Measurements from ENCODE around the gene EIPR1. TPM values are rescaled to one million over a fixed set of nuclear protein-coding genes. Genes with fewer than 3 reads are reported as not detected.

EIPR1 gene
- total and polyA plus RNA-seq, 10 of the 15 experiments (the other 5 are each of a cell fraction or from before 2014, with no cell fraction given), result 23.6 to 61.2 (median 42.2) TPM

GRCh38 chr2:3254442-3254941 lies 123.1 kb downstream of the EIPR1 start (continued):
- TF ChIP-seq NFIC (IDR thresholded peaks at IDR 0.05; ENCODE audit: low read depth, low read length) (peak; percentile 90), MEF2B (IDR thresholded peaks at IDR 0.05; ENCODE audit: partially characterized antibody, poor library complexity, severe bottlenecking) (peak; percentile 94), CREM (IDR thresholded peaks at IDR 0.05; ENCODE audit: low read depth) (peak; percentile 87), SPI1 (IDR thresholded peaks at IDR 0.05; ENCODE audit: borderline replicate concordance, insufficient read depth, low read depth, low read length) (peak; percentile 86; the same call in 1 of the 2 replicates), RUNX3 (IDR thresholded peaks at IDR 0.05; ENCODE audit: low read length) (peak; percentile 93), ATF3 (IDR thresholded peaks at IDR 0.05; ENCODE audit: borderline replicate concordance, extremely low read depth, low read depth, low read length) (no peak), MTA2 (IDR thresholded peaks at IDR 0.05; ENCODE audit: low read depth) (peak; percentile 99), ZNF687 (IDR thresholded peaks at IDR 0.05) (0 out of 2 replicates have a peak, but pooled peaks have one; percentile 41), KLF5 (IDR thresholded peaks at IDR 0.05; ENCODE audit: partially characterized antibody) (peak; percentile 88), BACH1 (IDR thresholded peaks at IDR 0.05; ENCODE audit: borderline replicate concordance) (0 out of 2 replicates have a peak, but pooled peaks have one; percentile 46), CREB1 (IDR thresholded peaks at IDR 0.05; ENCODE audit: low read depth) (peak; percentile 65), ZBTB11 (CRISPR knock-in tag; IDR thresholded peaks at IDR 0.05) (no peak), CBFB (IDR thresholded peaks at IDR 0.05; ENCODE audit: low read depth) (peak; percentile 87), BHLHE40 (IDR thresholded peaks at IDR 0.05; ENCODE audit: borderline replicate concordance in 1 of 2, low read depth in 2 of 2, low read length in 1 of 2) (peak; percentile 59 to 65; a peak in 2 of 4 replicates), BCL11A (IDR thresholded peaks at IDR 0.05; ENCODE audit: low read depth, low read length) (peak; percentile 99), MLLT1 (IDR thresholded peaks at IDR 0.05) (peak; percentile 69; the same call in 1 of the 2 replicates), ETV6 (conservative IDR thresholded peaks at IDR 0.05 in 1 of 2, IDR thresholded peaks at IDR 0.05 in 1 of 2; ENCODE audit: borderline replicate concordance in 1 of 2, low read depth in 1 of 2) (peak in 1 of 2 experiments; percentile 26; a peak in 1 of 4 replicates), NFYB (IDR thresholded peaks at IDR 0.05; ENCODE audit: insufficient read depth, low read depth, low read length) (no peak), EED (IDR thresholded peaks at IDR 0.05; ENCODE audit: low read depth) (peak; percentile 95), BMI1 (IDR thresholded peaks at IDR 0.05; ENCODE audit: borderline replicate concordance) (0 out of 2 replicates have a peak, but pooled peaks have one; percentile 72)
